CD14-positive monocyte (primary cell): ENCODE data around the gene SMC3. TPM values are rescaled to one million over a fixed set of nuclear protein-coding genes. Genes with fewer than 3 reads are reported as not detected.
A peak's percentile ranks its signal among the peaks of the same experiment; 100 is the strongest.

ENCODE experiments used
- DNase-seq, 3 donors: peaks; one replicate each; pipeline ENCODE4 v3.0.0-alpha.2; 2011 to 2022
- H2AFZ ChIP-seq: 2 replicates; pipeline ENCODE4 v1.6.0; 2012; ENCODE audit warnings: mild to moderate bottlenecking, low read depth, low read length, inconsistent platforms; ENCODE audit not compliant: insufficient read depth, poor library complexity, severe bottlenecking
- H3K27ac ChIP-seq, 2 donors: 1 replicate in 1 of 2; 2 replicates in 1 of 2; pipeline ENCODE4 v1.5.1; 2012 to 2013; ENCODE audit warnings: low read length in 2 of 2, control low read depth in 1 of 2, inconsistent platforms in 1 of 2, low read depth in 1 of 2, mild to moderate bottlenecking in 1 of 2
- H3K27me3 ChIP-seq, 2 donors: one replicate each; pipeline versions ENCODE4 v1.6.0 to v1.6.1; 2011 to 2013; ENCODE audit warnings: low read length in 2 of 2; ENCODE audit not compliant: control insufficient read depth in 2 of 2, insufficient read depth in 2 of 2
- H3K36me3 ChIP-seq, 2 donors: replicated peaks in 1 of 2; 1 replicate in 1 of 2; 2 replicates in 1 of 2; pipeline versions ENCODE4 v1.5.1 to v1.6.1; 2012 to 2013; ENCODE audit warnings: low read length in 2 of 2, control low read depth in 1 of 2, inconsistent platforms in 1 of 2, mild to moderate bottlenecking in 1 of 2; ENCODE audit not compliant: insufficient read depth in 2 of 2, control insufficient read depth in 1 of 2
- H3K4me1 ChIP-seq, 2 donors: 1 replicate in 1 of 2; 2 replicates in 1 of 2; pipeline versions ENCODE4 v1.5.1 to v1.6.1; 2012 to 2013; ENCODE audit warnings: low read length in 2 of 2, control low read depth in 1 of 2, inconsistent platforms in 1 of 2, mild to moderate bottlenecking in 1 of 2, moderate library complexity in 1 of 2; ENCODE audit not compliant: insufficient read depth in 2 of 2, control insufficient read depth in 1 of 2
- H3K4me2 ChIP-seq: replicated peaks from 2 replicates; pipeline ENCODE3; 2012; ENCODE audit warnings: low read length, moderate library complexity, mild to moderate bottlenecking; ENCODE audit not compliant: poor library complexity, severe bottlenecking; ENCODE audit errors: extremely low read depth
- H3K4me3 ChIP-seq, 3 experiments: fragments of 200-600 bp in 1 of 3; sonication (generic) in 1 of 3; replicated peaks in 1 of 3; 1 replicate in 2 of 3; 2 replicates in 1 of 3; pipeline ENCODE4 v1.5.1; 2011 to 2013; ENCODE audit warnings: low read length in 3 of 3, mild to moderate bottlenecking in 3 of 3, control low read depth in 2 of 3, low read depth in 2 of 3, inconsistent platforms in 1 of 3, moderate library complexity in 1 of 3
- H3K79me2 ChIP-seq: 2 replicates; pipeline ENCODE4 v1.6.0; 2012; ENCODE audit warnings: mild to moderate bottlenecking, control low read depth, inconsistent platforms, low read length, moderate library complexity; ENCODE audit not compliant: insufficient read depth
- H3K9ac ChIP-seq: 2 replicates; pipeline ENCODE4 v1.6.0; 2017; ENCODE audit warnings: low read length, mild to moderate bottlenecking; ENCODE audit not compliant: insufficient read depth, poor library complexity, severe bottlenecking
- H3K9me3 ChIP-seq, 2 donors: replicated peaks in 1 of 2; 1 replicate in 1 of 2; 2 replicates in 1 of 2; pipeline versions ENCODE4 v1.5.1 to v1.6.1; 2012 to 2013; ENCODE audit warnings: low read length in 2 of 2, control low read depth in 1 of 2; ENCODE audit not compliant: control insufficient read depth in 1 of 2, insufficient read depth in 1 of 2
- H4K20me1 ChIP-seq: 2 replicates; pipeline ENCODE4 v1.6.0; 2012; ENCODE audit warnings: mild to moderate bottlenecking, low read length, control low read depth, moderate library complexity; ENCODE audit not compliant: insufficient read depth
- H3K27ac Mint-ChIP-seq, 7 donors: one replicate each; pipeline ENCODE4 v1.8.0; 2020; ENCODE audit warnings: mild to moderate bottlenecking in 7 of 7, mixed read lengths in 7 of 7, moderate library complexity in 6 of 7, inconsistent platforms in 2 of 7
- H3K27me3 Mint-ChIP-seq, 3 donors: one replicate each; pipeline ENCODE4 v1.8.0; 2021 to 2022; ENCODE audit warnings: low read depth in 3 of 3, mild to moderate bottlenecking in 3 of 3, mixed read lengths in 3 of 3, moderate library complexity in 3 of 3, inconsistent platforms in 1 of 3
- H3K36me3 Mint-ChIP-seq, 2 donors: one replicate each; pipeline ENCODE4 v1.8.0; 2020; ENCODE audit warnings: mixed read lengths in 2 of 2, inconsistent platforms in 1 of 2, mild to moderate bottlenecking in 1 of 2
- H3K4me1 Mint-ChIP-seq: one replicate; pipeline ENCODE4 v1.8.0; 2020; ENCODE audit warnings: mild to moderate bottlenecking, mixed read lengths
- H3K4me3 Mint-ChIP-seq, 2 donors: one replicate each; pipeline ENCODE4 v1.8.0; 2020; ENCODE audit warnings: mild to moderate bottlenecking in 2 of 2, mixed read lengths in 2 of 2, moderate library complexity in 1 of 2
- H3K9me3 Mint-ChIP-seq, 7 donors: one replicate each; pipeline ENCODE4 v1.8.0; 2020 to 2022; ENCODE audit warnings: mixed read lengths in 7 of 7, mild to moderate bottlenecking in 6 of 7, moderate library complexity in 6 of 7, inconsistent platforms in 2 of 7
- CTCF ChIP-seq: fragments of 200-600 bp; IDR thresholded peaks from one replicate; pipeline ENCODE4 v1.8.0; 2022; ENCODE audit warnings: antibody characterized with exemption, mild to moderate bottlenecking
- WGBS: methylation state at CpG from one replicate; pipeline ENCODE4 v1.1.5; 2013; ENCODE audit warnings: missing lambda C conversion rate; ENCODE audit not compliant: insufficient coverage; 5-methylcytosine and 5-hydroxymethylcytosine counted together
- intact Hi-C, 2 donors: fragments of 100-400 bp; cut with micrococcal nuclease; formaldehyde crosslinking; loops; one replicate each; pipeline versions ENCODE4 v1.15.0 to v1.15.1; 2023
- polyA plus RNA-seq, 3 donors: library from polyadenylated mRNA; depleted of rRNA in 1 of 3; unstranded in 2 of 3; stranded (reverse) in 1 of 3; fragments of 300-500 nt in 2 of 3; fragments of >200 nt in 1 of 3; fragmentation: Illumina TruSeq in 2 of 3; gene quantifications; 1 replicate in 2 of 3; 2 replicates in 1 of 3; pipeline ENCODE4 v1.2.3, GENCODE V29; 2012 to 2021

The SMC3 gene
- polyA plus RNA-seq, 3 donors: 5.0 to 33.9 (median 21.1) TPM

GRCh38 chr10:110576220-110576619, 8.7 kb downstream of the SMC3 start:
- Histone ChIP-seq H3K4me2 (no peak overlapping the region), H3K36me3 (peaks cover 66 to 86% of the 10 kb centered on the region in 2 donors), H3K4me3 (no peak overlapping the region), H3K27ac (no peak overlapping the region), H3K27me3 (no peaks in the 10 kb centered on the region), H3K9me3 (no peaks in the 10 kb centered on the region), H3K79me2 (peaks cover 60% of the 10 kb centered on the region), H2AFZ (no peak overlapping the region), H4K20me1 (peaks cover 20% of the 10 kb centered on the region), H3K4me1 (no peaks in the 10 kb centered on the region), H3K9ac (no peak overlapping the region)
- DNase-seq: no peak
- TF ChIP-seq CTCF: no peak
- Mint-ChIP-seq H3K4me3 (no peak overlapping the region), H3K27me3 (no peaks in the 10 kb centered on the region), H3K4me1 (peaks cover 13% of the 10 kb centered on the region), H3K27ac (peak overlapping the region in 1 of 7 donors; percentile 21), H3K9me3 (no peaks in the 10 kb centered on the region), H3K36me3 (peaks cover 46 to 50% of the 10 kb centered on the region in 2 donors)
- 100% methylated on average over 1 of the region's 5 CpGs for WGBS
- intact Hi-C loops: no loop called here

GRCh38 chr10:110577056-110577455, 9.6 kb downstream of the SMC3 start:
- peaks cover 53 to 57% of the 10 kb centered on the region in 2 donors for H3K36me3 Mint-ChIP-seq
- WGBS: 100% methylated on average over 1 of the region's 3 CpGs
- H3K4me1 ChIP-seq: no peaks in the 10 kb centered on the region
- H3K4me3 ChIP-seq: no peak overlapping the region
- H4K20me1 ChIP-seq: peaks cover 19% of the 10 kb centered on the region
- no peak overlapping the region for H2AFZ ChIP-seq
- H3K27ac Mint-ChIP-seq: no peak overlapping the region
- no peak for DNase-seq
- no peak overlapping the region for H3K4me2 ChIP-seq
- no peaks in the 10 kb centered on the region for H3K27me3 ChIP-seq
- no peak overlapping the region for H3K4me3 Mint-ChIP-seq
- intact Hi-C loops: no loop called here
- no peak overlapping the region for H3K9ac ChIP-seq
- no peaks in the 10 kb centered on the region for H3K9me3 ChIP-seq
- H3K27me3 Mint-ChIP-seq: no peaks in the 10 kb centered on the region
- no peak overlapping the region for H3K27ac ChIP-seq
- H3K4me1 Mint-ChIP-seq: peaks cover 9% of the 10 kb centered on the region
- no peak for TF ChIP-seq CTCF
- peaks cover 52% of the 10 kb centered on the region for H3K79me2 ChIP-seq
- H3K9me3 Mint-ChIP-seq: no peaks in the 10 kb centered on the region
- peaks cover 74 to 92% of the 10 kb centered on the region in 2 donors for H3K36me3 ChIP-seq
